HEK293T (cell line): Measurements from ENCODE around the gene GOLIM4.
"Not testable (repeated sequence)": the region's sequence is repeated elsewhere in the genome, so short reads cannot be mapped to it uniquely, and the experiment has no call there.

Source experiments
- CTCF ChIA-PET: fragments of 350-600 bp; formaldehyde crosslinking; extraction: SDS; loops from one replicate; lab custom pipeline; 2021; ENCODE audit warnings: antibody characterized with exemption, inconsistent platforms; lab: Yijun Ruan, JAX
- POLR2A ChIA-PET: fragments of 350-600 bp; formaldehyde crosslinking; extraction: SDS; loops from one replicate; lab custom pipeline; 2020; ENCODE audit warnings: antibody characterized with exemption, inconsistent platforms; lab: Yijun Ruan, JAX
- DNase-seq: peaks from one replicate; pipeline ENCODE4 v3.0.0; 2012; ENCODE audit warnings: mixed read lengths; ENCODE audit errors: extremely low spot score
- ARNT ChIP-seq: fragments of 450-650 bp; IDR thresholded peaks from 2 replicates; pipeline ENCODE4 v1.6.1; 2017; ENCODE audit warnings: mild to moderate bottlenecking
- BHLHE40 ChIP-seq: fragments of 450-650 bp; IDR thresholded peaks from 2 replicates; pipeline ENCODE4 v1.6.1; 2016; ENCODE audit warnings: mild to moderate bottlenecking, moderate library complexity, borderline replicate concordance
- CTBP1 ChIP-seq: fragments of 450-650 bp; IDR thresholded peaks from 2 replicates; pipeline ENCODE4 v1.6.1; 2016; ENCODE audit warnings: borderline replicate concordance
- ELF4 ChIP-seq: fragments of 450-650 bp; IDR thresholded peaks from 2 replicates; pipeline ENCODE4 v1.6.1; 2017; ENCODE audit warnings: antibody characterized with exemption
- FOXA1 ChIP-seq: fragments of 450-650 bp; IDR thresholded peaks from 2 replicates; pipeline ENCODE4 v1.6.1; 2016; ENCODE audit warnings: mild to moderate bottlenecking
- FOXK2 ChIP-seq: fragments of 450-650 bp; IDR thresholded peaks from 2 replicates; pipeline ENCODE4 v1.6.1; 2016; ENCODE audit warnings: mild to moderate bottlenecking
- FOXM1 ChIP-seq: fragments of 450-650 bp; IDR thresholded peaks from 2 replicates; pipeline ENCODE4 v1.6.1; 2017; ENCODE audit warnings: mild to moderate bottlenecking, borderline replicate concordance
- HDGF ChIP-seq: fragments of 450-650 bp; IDR thresholded peaks from 2 replicates; pipeline ENCODE4 v1.6.1; 2017; ENCODE audit warnings: antibody characterized with exemption, borderline replicate concordance
- L3MBTL2 ChIP-seq: fragments of 450-650 bp; conservative IDR thresholded peaks from 2 replicates; pipeline ENCODE4 v1.6.1; 2016; ENCODE audit warnings: mild to moderate bottlenecking
- LEF1 ChIP-seq: fragments of 450-650 bp; IDR thresholded peaks from 2 replicates; pipeline ENCODE4 v1.6.1; 2017; ENCODE audit warnings: mild to moderate bottlenecking, borderline replicate concordance
- NFRKB ChIP-seq: fragments of 450-650 bp; IDR thresholded peaks from 2 replicates; pipeline ENCODE4 v1.6.1; 2016; ENCODE audit warnings: mild to moderate bottlenecking, moderate library complexity
- SP1 ChIP-seq: fragments of 450-650 bp; IDR thresholded peaks from 2 replicates; pipeline ENCODE4 v1.6.1; 2017
- SUZ12 ChIP-seq: fragments of 450-650 bp; IDR thresholded peaks from 2 replicates; pipeline ENCODE4 v1.6.1; 2016; ENCODE audit warnings: mild to moderate bottlenecking
- TARDBP ChIP-seq: fragments of 450-650 bp; IDR thresholded peaks from 2 replicates; pipeline ENCODE4 v1.6.1; 2016
- ZNF384 ChIP-seq: fragments of 450-650 bp; IDR thresholded peaks from 2 replicates; pipeline ENCODE4 v1.6.1; 2016
- TF ChIP-seq, protein P1 (sequence below): fragments of 450-650 bp; IDR thresholded peaks from 2 replicates; pipeline ENCODE4 v1.6.1; 2016

Gene GOLIM4

GRCh38 chr3:168061332-168061996 lies 34.3 kb downstream of the GOLIM4 start:
- POLR2A ChIA-PET: no interaction called here
- CTCF ChIA-PET: interaction anchor here (1.1 kb wide), 1 partner anchor 33 kb away, joined by 3 read pairs; no protein-coding TSS in a partner anchor
- TF ChIP-seq LEF1: no peak
- no peak for TF ChIP-seq BHLHE40
- TF ChIP-seq ZNF384: no peak
- no peak for TF ChIP-seq CTBP1
- no peak for TF ChIP-seq FOXM1
- TF ChIP-seq L3MBTL2: no peak
- TF ChIP-seq ELF4: no peak
- no peak for TF ChIP-seq HDGF
- no peak for TF ChIP-seq ARNT
- no peak for TF ChIP-seq TARDBP
- no peak for TF ChIP-seq FOXA1
- TF ChIP-seq, protein P1, sequence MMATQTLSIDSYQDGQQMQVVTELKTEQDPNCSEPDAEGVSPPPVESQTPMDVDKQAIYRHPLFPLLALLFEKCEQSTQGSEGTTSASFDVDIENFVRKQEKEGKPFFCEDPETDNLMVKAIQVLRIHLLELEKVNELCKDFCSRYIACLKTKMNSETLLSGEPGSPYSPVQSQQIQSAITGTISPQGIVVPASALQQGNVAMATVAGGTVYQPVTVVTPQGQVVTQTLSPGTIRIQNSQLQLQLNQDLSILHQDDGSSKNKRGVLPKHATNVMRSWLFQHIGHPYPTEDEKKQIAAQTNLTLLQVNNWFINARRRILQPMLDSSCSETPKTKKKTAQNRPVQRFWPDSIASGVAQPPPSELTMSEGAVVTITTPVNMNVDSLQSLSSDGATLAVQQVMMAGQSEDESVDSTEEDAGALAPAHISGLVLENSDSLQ: no peak
- DNase-seq: no peak

DNA sequence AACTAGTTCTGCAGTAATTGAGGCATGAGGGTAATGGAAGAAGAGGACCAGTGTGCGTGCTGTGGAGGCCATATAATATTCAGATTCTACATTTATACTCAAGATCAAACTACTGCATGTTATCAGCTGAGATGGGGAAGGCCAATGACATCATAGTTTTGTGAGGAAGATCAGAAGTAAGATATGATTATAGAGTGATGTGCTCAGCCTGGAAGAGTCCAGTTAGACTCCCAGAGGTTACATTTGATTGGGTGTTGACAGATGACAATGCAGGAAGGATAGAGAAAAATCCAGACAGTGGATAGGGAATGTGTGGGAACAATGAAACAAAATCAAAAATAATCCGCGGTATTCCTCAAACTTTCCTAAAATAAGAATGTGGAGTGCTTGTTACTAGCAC lies 35.4 kb downstream of the GOLIM4 start:
- TF ChIP-seq L3MBTL2 (no peak), ARNT (no peak), SP1 (no peak), LEF1 (no peak), FOXA1 (no peak), TARDBP (no peak), BHLHE40 (no peak), NFRKB (no peak), HDGF (no peak), SUZ12 (no peak), CTBP1 (no peak), ELF4 (no peak), FOXM1 (no peak), ZNF384 (no peak), FOXK2 (no peak)
- TF ChIP-seq, protein P1: no peak
- ChIA-PET POLR2A (no interaction called here), CTCF (no interaction called here)
- no peak for DNase-seq

- CTCF ChIA-PET: no interaction called here
- DNase-seq: no peak
- POLR2A ChIA-PET: no interaction called here
- TF ChIP-seq ARNT (no peak), L3MBTL2 (no peak), SUZ12 (no peak), ZNF384 (no peak), BHLHE40 (no peak), ELF4 (no peak), NFRKB (no peak), CTBP1 (no peak), TARDBP (no peak), SP1 (no peak), HDGF (no peak), LEF1 (no peak), FOXM1 (no peak)
Observed at GRCh38 chr3:168058481-168058880, 37.2 kb downstream of the GOLIM4 start.

DNA sequence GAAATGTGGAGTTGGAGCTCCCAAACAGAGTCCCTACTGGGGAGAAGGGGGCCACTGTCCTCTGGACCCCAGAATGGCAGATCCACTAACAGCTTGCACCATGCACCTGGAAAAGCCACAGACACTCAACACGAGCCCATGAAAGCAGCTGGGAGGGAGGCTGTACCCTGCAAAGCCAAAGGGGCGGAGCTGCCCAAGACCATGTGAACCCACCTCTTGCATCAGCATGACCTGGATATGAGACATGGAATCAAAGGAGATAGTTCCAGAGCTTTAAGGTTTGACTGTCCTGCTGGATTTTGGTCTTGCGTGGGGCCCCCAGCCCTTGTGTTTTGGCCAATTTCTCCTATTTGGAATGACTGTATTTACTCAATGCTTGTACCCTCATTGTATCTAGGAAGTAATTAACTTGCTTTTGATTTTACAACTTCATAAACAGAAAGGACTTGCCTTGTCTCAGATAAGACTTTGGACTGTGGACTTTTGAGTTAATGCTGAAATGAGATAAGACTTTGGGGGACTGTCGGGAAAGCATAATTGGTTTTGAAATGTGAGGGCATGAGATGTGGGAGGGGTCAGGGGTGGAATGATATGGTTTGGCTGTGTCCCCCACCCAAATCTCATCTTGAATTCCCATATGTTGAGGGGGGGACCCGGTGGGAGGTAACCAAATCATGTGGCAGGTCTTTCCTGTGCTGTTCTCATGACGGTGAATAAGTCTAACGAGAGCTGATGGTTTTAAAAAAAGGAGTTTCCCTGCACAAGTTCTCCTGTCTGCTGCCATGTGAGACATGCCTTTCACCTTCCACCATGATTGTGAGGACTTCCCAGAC lies 39.1 kb downstream of the GOLIM4 start:
- POLR2A ChIA-PET, DNase-seq, CTCF ChIA-PET: not testable (repeated sequence)

- TF ChIP-seq SP1: no peak
- no peak for TF ChIP-seq FOXM1
- no peak for TF ChIP-seq SUZ12
- TF ChIP-seq ARNT: no peak
- TF ChIP-seq FOXK2: no peak
- no peak for TF ChIP-seq CTBP1
- no peak for TF ChIP-seq HDGF
- TF ChIP-seq ZNF384: no peak
- TF ChIP-seq TARDBP: no peak
- ChIA-PET POLR2A (no interaction called here), CTCF (interaction anchor here (0.6 kb wide), 1 partner anchor 40 kb away, joined by 3 read pairs; no protein-coding TSS in a partner anchor)
- no peak for DNase-seq
Observed at GRCh38 chr3:168054447-168054846, 41.3 kb downstream of the GOLIM4 start.

- DNase-seq: no peak
- CTCF ChIA-PET: no interaction called here
- POLR2A ChIA-PET: no interaction called here
- TF ChIP-seq HDGF: no peak
- no peak for TF ChIP-seq BHLHE40
- TF ChIP-seq SUZ12: no peak
- TF ChIP-seq SP1: no peak
- TF ChIP-seq ELF4: no peak
- TF ChIP-seq FOXK2: no peak
- no peak for TF ChIP-seq FOXM1
- TF ChIP-seq LEF1: no peak
- TF ChIP-seq ZNF384: no peak
- no peak for TF ChIP-seq NFRKB
- TF ChIP-seq, protein P1: no peak
- TF ChIP-seq TARDBP: no peak
- no peak for TF ChIP-seq L3MBTL2
- TF ChIP-seq ARNT: no peak
- no peak for TF ChIP-seq CTBP1
- TF ChIP-seq FOXA1: no peak
Observed at GRCh38 chr3:168053115-168053514, 42.6 kb downstream of the GOLIM4 start.
